Measurements from ENCODE around the gene PDE6H. TPM values are rescaled to one million over a fixed set of nuclear protein-coding genes. Genes with fewer than 3 reads are reported as not detected.

Gene PDE6H
- total and polyA plus RNA-seq, 2 experiments from 2014 or later, result not detected

DNA sequence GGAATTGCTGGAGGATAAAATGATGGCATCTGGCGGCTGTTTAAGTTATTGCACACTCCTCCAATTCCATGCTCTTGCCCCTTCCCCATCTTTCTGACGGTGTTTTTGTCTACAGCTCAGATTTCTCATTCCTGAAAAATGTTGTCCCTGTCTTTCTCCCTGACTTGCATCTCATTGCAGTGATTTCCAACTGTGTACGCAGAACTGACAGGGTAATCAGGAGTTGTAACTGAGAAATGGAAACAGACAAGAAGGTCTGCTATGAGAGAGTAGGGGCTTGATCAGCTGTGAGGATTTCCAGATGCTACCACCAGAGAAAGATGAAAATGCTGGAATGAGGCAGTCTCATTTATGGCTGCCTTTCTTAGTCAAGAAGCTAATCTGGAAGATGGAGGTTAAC lies 35.8 kb upstream of the PDE6H start:
- Histone ChIP-seq H3K4me1 (ENCODE audit: low read depth) (no peaks in the 10 kb centered on the region), H3K27ac (no peak overlapping the region), H3K4me3 (no peak overlapping the region), H3K9me3 (ENCODE audit: low read depth) (no peaks in the 10 kb centered on the region), H3K36me3 (no peaks in the 10 kb centered on the region), H3K27me3 (no peaks in the 10 kb centered on the region)
- DNase-seq (ENCODE audit: low read depth in 1 of 2, low spot score in 1 of 2), result peak in 1 of 2 donors; percentile 42
- TF ChIP-seq CTCF (IDR thresholded peaks at IDR 0.05; ENCODE audit: low read depth, low read length), result peak; percentile 33

DNA sequence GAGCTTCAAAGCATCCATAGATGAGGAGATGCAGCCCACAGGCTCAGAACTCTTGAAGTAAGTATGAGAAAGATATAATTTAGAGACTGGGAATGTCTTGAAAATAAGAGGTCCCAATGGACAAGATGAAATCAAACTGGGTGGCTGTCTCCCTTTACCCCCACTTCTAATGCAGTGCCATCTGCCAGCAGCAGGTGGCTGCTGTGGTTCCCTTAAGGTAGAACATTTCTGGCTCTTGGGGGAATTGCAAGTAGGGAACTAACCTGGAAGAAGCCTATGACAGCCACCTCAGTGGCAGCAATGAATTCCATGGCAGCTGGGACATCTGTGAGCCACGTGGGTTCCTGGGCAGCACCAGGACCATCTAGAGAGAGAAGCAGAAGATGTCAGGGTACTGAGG lies 35.2 kb upstream of the PDE6H start:
- no peak overlapping the region for H3K27ac ChIP-seq
- TF ChIP-seq CTCF (IDR thresholded peaks at IDR 0.05; ENCODE audit: low read depth, low read length), result no peak
- no peaks in the 10 kb centered on the region for H3K27me3 ChIP-seq
- no peak for DNase-seq (ENCODE audit: low read depth in 1 of 2, low spot score in 1 of 2)
- H3K36me3 ChIP-seq, result no peaks in the 10 kb centered on the region
- no peak overlapping the region for H3K4me3 ChIP-seq
- H3K9me3 ChIP-seq (ENCODE audit: low read depth), result no peaks in the 10 kb centered on the region
- no peaks in the 10 kb centered on the region for H3K4me1 ChIP-seq (ENCODE audit: low read depth)

DNA sequence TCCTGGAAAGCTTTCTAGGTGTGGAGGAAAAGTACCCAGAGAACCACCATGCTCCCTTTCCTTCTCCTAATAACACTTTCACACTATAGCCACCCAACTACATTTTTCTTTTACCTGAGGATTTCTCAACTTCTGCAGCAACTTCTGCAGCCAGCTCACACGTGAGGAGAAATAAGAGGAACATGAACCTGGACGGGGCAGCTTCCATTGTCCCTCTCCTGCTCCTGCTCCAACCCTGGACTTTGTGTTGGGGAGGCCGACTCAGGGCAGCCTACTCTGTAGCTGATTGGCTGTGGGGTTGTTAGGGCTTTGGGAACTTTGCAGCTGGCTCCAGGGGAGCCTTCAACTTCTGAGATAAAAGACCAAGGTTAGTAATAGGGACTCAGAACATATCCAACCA lies 34.5 kb upstream of the PDE6H start, which contains the start of gene ERP27:
Gene ERP27, minus strand, starts transcription at position 237 of the 400 bp plus-strand sequence. Its CDS starts 29 bp downstream, at position 208.
- no peak within 1 kb of the TSS for H3K4me3 ChIP-seq
- no peak for TF ChIP-seq CTCF (IDR thresholded peaks at IDR 0.05; ENCODE audit: low read depth, low read length)
- H3K4me1 ChIP-seq (ENCODE audit: low read depth), result no peaks in the 10 kb centered on the region
- no peaks in the 10 kb centered on the region for H3K36me3 ChIP-seq
- no peaks in the 10 kb centered on the region for H3K9me3 ChIP-seq (ENCODE audit: low read depth)
- no peaks in the 10 kb centered on the region for H3K27me3 ChIP-seq
- no peak within 1 kb of the TSS for H3K27ac ChIP-seq
- no peak for DNase-seq (ENCODE audit: low read depth in 1 of 2, low spot score in 1 of 2)

GRCh38 chr12:14941369-14941768 lies 31.5 kb upstream of the PDE6H start:
- H3K9me3 ChIP-seq (ENCODE audit: low read depth), result no peaks in the 10 kb centered on the region
- H3K4me1 ChIP-seq (ENCODE audit: low read depth), result no peaks in the 10 kb centered on the region
- DNase-seq (ENCODE audit: low read depth in 1 of 2, low spot score in 1 of 2), result no peak
- no peak for TF ChIP-seq CTCF (IDR thresholded peaks at IDR 0.05; ENCODE audit: low read depth, low read length)
- H3K4me3 ChIP-seq, result no peak overlapping the region
- no peak overlapping the region for H3K27ac ChIP-seq
- no peaks in the 10 kb centered on the region for H3K27me3 ChIP-seq
- no peaks in the 10 kb centered on the region for H3K36me3 ChIP-seq

- Histone ChIP-seq H3K4me1 (ENCODE audit: low read depth) (no peaks in the 10 kb centered on the region), H3K27me3 (no peaks in the 10 kb centered on the region), H3K4me3 (no peak overlapping the region), H3K27ac (no peak overlapping the region), H3K36me3 (no peaks in the 10 kb centered on the region), H3K9me3 (ENCODE audit: low read depth) (no peaks in the 10 kb centered on the region)
- DNase-seq (ENCODE audit: low read depth in 1 of 2, low spot score in 1 of 2), result no peak
- no peak for TF ChIP-seq CTCF (IDR thresholded peaks at IDR 0.05; ENCODE audit: low read depth, low read length)
These were observed 30.5 kb upstream of the PDE6H start for GRCh38 chr12:14942196-14942931.

All from cardiac muscle cell (in vitro differentiated cells and primary cell).